Kidney capillary endothelial cell (primary cell): ENCODE data around the gene ATP5F1D.

Experiments used
- DNase-seq: peaks from one replicate; pipeline ENCODE4 v3.0.0-alpha.2; 2018; ENCODE audit warnings: low spot score

The ATP5F1D gene

GRCh38 chr19:1248139-1248785, 6.7 kb downstream of the ATP5F1D start, which contains the start of gene MIDN:
Gene MIDN (plus strand): TSS chr19:1248583. CDS start chr19:1250297, 1,714 bp downstream.
- peak; percentile 95 for DNase-seq

- no peak for DNase-seq
Measured at GRCh38 chr19:1248786-1249297, 7.3 kb downstream of the ATP5F1D start.

GRCh38 chr19:1249298-1249989, 7.9 kb downstream of the ATP5F1D start:
- peak; percentile 81 for DNase-seq

- DNase-seq: no peak
Measured at GRCh38 chr19:1249990-1250436, 8.5 kb downstream of the ATP5F1D start.

- no peak for DNase-seq
Measured at GRCh38 chr19:1250437-1251260, 9.1 kb downstream of the ATP5F1D start.

GRCh38 chr19:1251330-1252220, 10.0 kb downstream of the ATP5F1D start:
- no peak for DNase-seq

- DNase-seq: peak; percentile 71
Measured at GRCh38 chr19:1252221-1252820, 10.8 kb downstream of the ATP5F1D start.

- no peak for DNase-seq
Measured at GRCh38 chr19:1252821-1253513, 11.4 kb downstream of the ATP5F1D start.

- no peak for DNase-seq
Measured at GRCh38 chr19:1253514-1254080, 12.0 kb downstream of the ATP5F1D start.

GRCh38 chr19:1254081-1254527, 12.6 kb downstream of the ATP5F1D start:
- DNase-seq: no peak

GRCh38 chr19:1254530-1255185, 13.1 kb downstream of the ATP5F1D start:
- DNase-seq: no peak

- DNase-seq: no peak
Measured at GRCh38 chr19:1255186-1256161, 13.9 kb downstream of the ATP5F1D start.

- DNase-seq: no peak
Measured at GRCh38 chr19:1256646-1257474, 15.3 kb downstream of the ATP5F1D start.

GRCh38 chr19:1257475-1258162, 16.1 kb downstream of the ATP5F1D start:
- no peak for DNase-seq

GRCh38 chr19:1258163-1258492, 16.6 kb downstream of the ATP5F1D start:
- no peak for DNase-seq

- no peak for DNase-seq
Measured at GRCh38 chr19:1258707-1259205, 17.2 kb downstream of the ATP5F1D start.
